Breast epithelium (tissue), 4 donors: ENCODE measurements around the gene RSPRY1. TPM values are rescaled to one million over a fixed set of nuclear protein-coding genes. Genes with fewer than 3 reads are reported as not detected.
A peak's percentile ranks its signal among the peaks of the same experiment; 100 is the strongest.

Experiments
- DNase-seq, 2 donors: peaks; one replicate each; pipeline ENCODE4 v3.0.0-alpha.2; 2019; ENCODE audit warnings: low spot score in 2 of 2
- H3K27ac ChIP-seq, 2 donors: fragments of 200-600 bp; sonication (generic) in 1 of 2; one replicate each; pipeline ENCODE4 v1.5.1; 2016 to 2019; ENCODE audit warnings: mild to moderate bottlenecking in 1 of 2
- H3K27me3 ChIP-seq, 2 donors: fragments of 200-600 bp; sonication (generic) in 1 of 2; one replicate each; pipeline versions ENCODE4 v1.5.1 to v1.6.0; 2017 to 2019; ENCODE audit warnings: control low read depth in 1 of 2, mild to moderate bottlenecking in 1 of 2
- H3K36me3 ChIP-seq: fragments of 200-600 bp; one replicate; pipeline ENCODE4 v1.5.1; 2019
- H3K4me1 ChIP-seq, 2 donors: fragments of 200-600 bp; sonication (generic); one replicate each; pipeline ENCODE4 v1.5.1; 2016 to 2019; ENCODE audit warnings: control low read depth in 1 of 2
- H3K4me3 ChIP-seq, 3 donors: fragments of 200-600 bp; sonication (generic); 1 replicate in 2 of 3; 2 replicates in 1 of 3; pipeline ENCODE4 v1.5.1; 2016 to 2019; ENCODE audit warnings: mild to moderate bottlenecking in 3 of 3, moderate library complexity in 2 of 3
- H3K9me3 ChIP-seq, 2 donors: fragments of 200-600 bp; sonication (generic) in 1 of 2; one replicate each; pipeline ENCODE4 v1.5.1; 2016 to 2019; ENCODE audit warnings: control low read depth in 1 of 2
- POLR2A ChIP-seq: fragments of 450-650 bp; IDR thresholded peaks from one replicate; pipeline ENCODE4 v1.6.1; 2016; ENCODE audit warnings: antibody characterized with exemption, mild to moderate bottlenecking, moderate library complexity
- POLR2AphosphoS5 ChIP-seq, 3 donors: sonication (generic); formaldehyde crosslinking; IDR thresholded peaks; one replicate each; pipeline ENCODE4 v1.6.1; 2017; ENCODE audit warnings: antibody characterized with exemption in 3 of 3
- intact Hi-C: fragments of 100-400 bp; cut with DNase I; formaldehyde crosslinking; loops from one replicate; pipeline ENCODE4 v1.15.1; 2023; ENCODE audit warnings: low total_unique reads
- total RNA-seq, 3 donors: library from RNA; depleted of rRNA; stranded (reverse); fragments of >200 nt; gene quantifications; one replicate each; pipeline ENCODE4 v1.1.0, GENCODE V29; 2016
- TF ChIP-seq, protein P1 (sequence below), 3 donors: fragments of 450-650 bp; IDR thresholded peaks; one replicate each; pipeline ENCODE4 v1.5.1; 2016 to 2017; ENCODE audit warnings: antibody characterized with exemption in 3 of 3, mild to moderate bottlenecking in 3 of 3, moderate library complexity in 3 of 3

The RSPRY1 gene
- total RNA-seq, 3 donors from 2014 or later = 26.4 to 52.4 (median 34.4) TPM

DNA sequence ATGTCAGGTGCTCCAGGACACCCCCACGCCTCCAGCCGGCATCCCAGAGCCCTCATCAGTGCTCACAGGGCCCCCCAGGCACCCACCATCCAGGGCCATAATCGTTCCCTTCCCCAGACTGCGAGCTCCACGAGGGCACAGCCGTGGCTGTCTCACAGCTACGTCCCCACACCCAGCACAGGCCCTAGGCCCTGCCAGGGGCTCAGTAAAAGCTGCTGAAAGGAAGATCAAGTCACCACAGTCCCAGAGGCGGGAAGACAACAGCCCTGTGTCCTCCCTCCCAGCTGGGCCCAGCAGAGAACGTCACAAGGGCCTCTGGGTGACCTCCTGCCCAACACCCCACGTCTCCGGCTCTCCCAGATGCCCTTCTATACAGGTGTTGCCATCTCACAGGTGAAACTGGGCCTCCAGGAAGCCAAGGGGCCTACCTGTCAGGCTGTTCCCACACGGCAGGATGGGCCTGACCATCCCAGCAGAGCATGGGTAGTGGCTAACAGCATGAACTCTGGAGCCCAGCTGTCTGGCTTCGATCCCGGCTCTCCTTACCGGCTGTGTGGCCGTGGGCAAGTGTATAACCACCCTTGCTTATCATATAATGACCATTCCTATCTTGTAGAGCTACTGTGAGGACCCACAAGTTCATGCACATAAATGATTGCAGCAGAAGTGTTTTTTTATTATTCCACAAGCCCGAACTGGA lies 76.9 kb downstream of the RSPRY1 start:
- Histone ChIP-seq H3K9me3 (no peaks in the 10 kb centered on the region), H3K4me1 (no peaks in the 10 kb centered on the region), H3K36me3 (no peaks in the 10 kb centered on the region), H3K4me3 (no peak overlapping the region), H3K27ac (peak overlapping the region in 1 of 2 donors; percentile 74), H3K27me3 (no peaks in the 10 kb centered on the region)
- intact Hi-C loops = no loop called here
- TF ChIP-seq POLR2AphosphoS5 (IDR thresholded peaks at IDR 0.05) (no peak), POLR2A (no peak)
- TF ChIP-seq, protein P1, sequence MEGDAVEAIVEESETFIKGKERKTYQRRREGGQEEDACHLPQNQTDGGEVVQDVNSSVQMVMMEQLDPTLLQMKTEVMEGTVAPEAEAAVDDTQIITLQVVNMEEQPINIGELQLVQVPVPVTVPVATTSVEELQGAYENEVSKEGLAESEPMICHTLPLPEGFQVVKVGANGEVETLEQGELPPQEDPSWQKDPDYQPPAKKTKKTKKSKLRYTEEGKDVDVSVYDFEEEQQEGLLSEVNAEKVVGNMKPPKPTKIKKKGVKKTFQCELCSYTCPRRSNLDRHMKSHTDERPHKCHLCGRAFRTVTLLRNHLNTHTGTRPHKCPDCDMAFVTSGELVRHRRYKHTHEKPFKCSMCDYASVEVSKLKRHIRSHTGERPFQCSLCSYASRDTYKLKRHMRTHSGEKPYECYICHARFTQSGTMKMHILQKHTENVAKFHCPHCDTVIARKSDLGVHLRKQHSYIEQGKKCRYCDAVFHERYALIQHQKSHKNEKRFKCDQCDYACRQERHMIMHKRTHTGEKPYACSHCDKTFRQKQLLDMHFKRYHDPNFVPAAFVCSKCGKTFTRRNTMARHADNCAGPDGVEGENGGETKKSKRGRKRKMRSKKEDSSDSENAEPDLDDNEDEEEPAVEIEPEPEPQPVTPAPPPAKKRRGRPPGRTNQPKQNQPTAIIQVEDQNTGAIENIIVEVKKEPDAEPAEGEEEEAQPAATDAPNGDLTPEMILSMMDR (IDR thresholded peaks at IDR 0.05) = no peak
- DNase-seq = peak in 1 of 2 donors; percentile 47

DNA sequence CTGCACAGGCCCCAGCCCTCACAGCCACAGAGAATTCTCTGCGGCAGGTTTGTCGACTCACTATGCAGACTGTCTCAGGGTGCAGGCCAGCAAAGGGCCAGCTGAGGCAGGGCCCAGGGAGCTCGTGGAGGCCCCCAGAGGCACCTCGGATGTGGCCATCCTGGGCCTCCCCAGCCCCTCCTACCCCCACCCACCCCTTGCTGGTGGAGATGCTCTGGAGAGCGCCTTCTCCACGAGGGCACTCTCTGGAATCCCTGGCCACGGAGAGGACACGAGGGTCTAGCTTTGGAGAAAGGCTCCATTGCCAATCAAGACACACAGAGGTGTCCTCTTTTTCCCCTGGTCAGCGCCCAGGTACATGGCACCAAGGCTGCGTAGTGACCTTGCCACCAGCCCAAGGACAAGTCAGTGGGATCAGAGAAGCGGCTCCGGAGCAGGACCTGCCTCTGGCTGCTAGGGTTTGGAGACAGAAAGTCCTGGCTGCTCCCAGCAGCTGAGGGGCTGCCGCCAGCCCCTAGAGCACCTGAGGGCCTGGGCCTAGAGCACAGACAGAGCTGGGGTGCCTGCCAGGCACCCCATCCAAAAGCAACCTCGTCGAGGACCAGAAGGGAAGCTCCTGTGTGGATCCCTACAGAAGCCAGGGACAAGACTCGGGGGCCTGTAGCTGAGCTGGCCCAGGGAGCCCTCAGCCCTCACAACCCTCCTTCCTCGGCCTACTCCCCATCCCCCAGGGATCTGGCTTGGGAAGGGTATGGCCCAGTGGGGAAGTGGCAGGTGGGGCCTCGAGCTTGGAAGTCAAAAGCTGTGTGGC lies 77.6 kb downstream of the RSPRY1 start:
- peak in 1 of 2 donors; percentile 44 for DNase-seq
- Histone ChIP-seq H3K36me3 (no peaks in the 10 kb centered on the region), H3K27ac (peak overlapping the region in 1 of 2 donors; percentile 74), H3K9me3 (no peaks in the 10 kb centered on the region), H3K4me3 (no peak overlapping the region), H3K27me3 (no peaks in the 10 kb centered on the region), H3K4me1 (no peaks in the 10 kb centered on the region)
- no peak for TF ChIP-seq POLR2A
- intact Hi-C loops = no loop called here

DNA sequence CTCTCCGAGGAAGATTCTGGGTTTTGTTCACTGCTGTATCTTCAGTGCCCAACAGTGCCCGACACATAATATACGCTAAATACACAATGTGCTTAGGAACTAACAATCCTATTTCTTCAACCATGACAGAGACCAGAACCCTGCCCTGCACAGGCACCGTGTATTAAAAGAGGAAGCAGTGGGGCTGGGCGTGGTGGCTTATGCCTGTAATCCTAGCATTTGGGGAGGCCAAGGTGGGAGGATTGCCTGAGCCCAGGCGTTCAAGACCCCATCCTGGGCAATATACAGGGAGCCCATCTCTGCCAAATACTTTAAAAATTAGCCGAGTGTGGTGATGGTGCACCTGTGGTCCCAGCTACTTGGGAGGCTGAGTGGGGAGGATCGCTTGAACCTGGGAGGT lies 78.3 kb downstream of the RSPRY1 start:
- Histone ChIP-seq H3K27me3 (no peaks in the 10 kb centered on the region), H3K9me3 (no peaks in the 10 kb centered on the region), H3K36me3 (no peaks in the 10 kb centered on the region), H3K27ac (peak overlapping the region in 1 of 2 donors; percentile 74), H3K4me3 (no peak overlapping the region), H3K4me1 (no peaks in the 10 kb centered on the region)
- TF ChIP-seq POLR2A (no peak), POLR2AphosphoS5 (IDR thresholded peaks at IDR 0.05) (no peak)
- TF ChIP-seq, protein P1 (IDR thresholded peaks at IDR 0.05) = no peak
- peak in 1 of 2 donors; percentile 43 for DNase-seq
- intact Hi-C loops = no loop called here

DNA sequence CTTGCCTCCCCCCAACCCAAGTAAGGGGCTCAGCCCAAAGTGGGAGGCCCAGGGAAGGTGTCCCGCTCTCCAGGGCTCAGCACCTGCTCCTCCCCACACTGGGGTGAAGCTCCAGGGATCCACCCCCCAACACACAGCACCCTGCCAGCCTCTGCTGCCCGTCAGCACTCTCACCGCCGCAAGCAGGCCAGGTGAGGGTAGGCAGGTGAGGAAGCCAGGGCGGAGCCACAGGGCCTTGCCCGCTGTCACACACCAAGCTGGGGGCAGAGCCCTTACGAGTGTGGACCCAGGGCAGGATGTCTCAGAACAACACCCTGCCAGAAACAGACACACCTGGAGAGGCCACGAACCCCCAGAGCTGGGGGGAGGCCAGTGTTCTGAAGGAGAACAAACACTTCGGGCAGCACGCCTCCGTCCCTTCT lies 78.8 kb downstream of the RSPRY1 start:
- no peak overlapping the region for H3K4me3 ChIP-seq
- peak overlapping the region; percentile 64 to 74 for H3K27ac ChIP-seq
- intact Hi-C loops = no loop called here
- no peaks in the 10 kb centered on the region for H3K27me3 ChIP-seq
- peak; percentile 54 to 71 for DNase-seq
- H3K4me1 ChIP-seq = no peaks in the 10 kb centered on the region
- H3K9me3 ChIP-seq = no peaks in the 10 kb centered on the region
- H3K36me3 ChIP-seq = no peaks in the 10 kb centered on the region
- TF ChIP-seq POLR2AphosphoS5 (IDR thresholded peaks at IDR 0.05) = no peak
- TF ChIP-seq POLR2A = no peak
- TF ChIP-seq, protein P1 (IDR thresholded peaks at IDR 0.05) = no peak

DNA sequence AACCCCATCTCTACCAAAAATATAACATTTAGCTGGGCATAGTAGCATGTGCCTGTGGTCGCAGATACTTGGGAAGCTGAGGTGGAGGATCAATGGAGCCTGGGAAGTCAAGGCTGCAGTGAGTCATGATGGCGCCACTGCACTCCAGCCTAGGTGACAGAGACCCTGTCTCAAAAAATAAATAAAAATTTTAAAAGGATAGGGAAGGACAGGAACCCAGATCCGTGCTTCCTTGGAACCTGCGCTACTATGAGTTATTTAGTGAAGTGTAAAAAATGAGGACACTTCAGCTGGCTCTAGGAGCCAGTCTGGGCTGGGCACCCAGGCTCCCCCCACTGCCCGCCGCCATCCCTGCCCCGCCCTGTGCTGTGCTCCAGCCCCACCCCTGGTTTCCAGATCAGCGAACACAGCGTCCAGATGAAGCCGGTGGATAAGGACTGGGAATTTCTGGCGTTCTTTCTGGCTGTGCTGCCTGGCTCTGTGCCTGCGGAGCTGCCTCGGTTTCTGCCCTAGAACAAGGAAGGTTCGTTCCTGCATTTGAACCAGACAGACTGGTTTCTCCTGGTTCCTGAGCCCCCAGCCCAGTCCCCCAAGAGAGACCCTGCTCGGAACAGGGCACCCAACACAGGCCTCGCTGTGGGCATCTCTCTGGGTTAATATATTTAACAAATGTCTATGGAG lies 79.9 kb downstream of the RSPRY1 start:
- Histone ChIP-seq H3K36me3 (no peaks in the 10 kb centered on the region), H3K27ac (peak overlapping the region; percentile 64 to 74), H3K4me1 (no peaks in the 10 kb centered on the region), H3K27me3 (no peaks in the 10 kb centered on the region), H3K9me3 (no peaks in the 10 kb centered on the region), H3K4me3 (peak overlapping the region in 1 of 3 donors; percentile 12)
- no peak for TF ChIP-seq POLR2AphosphoS5 (IDR thresholded peaks at IDR 0.05)
- TF ChIP-seq, protein P1 (IDR thresholded peaks at IDR 0.05) = no peak
- TF ChIP-seq POLR2A = no peak
- intact Hi-C loops = no loop called here
- DNase-seq = peak; percentile 80 to 88
